ENCODE results near the gene SPEG.

The SPEG gene

GRCh38 chr2:219475697-219476651 is 41.3 kb downstream of the SPEG start:
- TF ChIP-seq GATA3 (IDR thresholded peaks at IDR 0.05; ENCODE audit: low read depth, low read length) (no peak), GATA2 (IDR thresholded peaks at IDR 0.05; ENCODE audit: low read depth, low read length) (no peak)

- TF ChIP-seq GATA3 (IDR thresholded peaks at IDR 0.05; ENCODE audit: low read depth, low read length) (no peak), GATA2 (IDR thresholded peaks at IDR 0.05; ENCODE audit: low read depth, low read length) (no peak)
Measured at GRCh38 chr2:219476652-219477151, 42.1 kb downstream of the SPEG start.

GRCh38 chr2:219477179-219477578 is 42.5 kb downstream of the SPEG start:
- no peak for TF ChIP-seq GATA2 (IDR thresholded peaks at IDR 0.05; ENCODE audit: low read depth, low read length)
- TF ChIP-seq GATA3 (IDR thresholded peaks at IDR 0.05; ENCODE audit: low read depth, low read length), result no peak

DNA sequence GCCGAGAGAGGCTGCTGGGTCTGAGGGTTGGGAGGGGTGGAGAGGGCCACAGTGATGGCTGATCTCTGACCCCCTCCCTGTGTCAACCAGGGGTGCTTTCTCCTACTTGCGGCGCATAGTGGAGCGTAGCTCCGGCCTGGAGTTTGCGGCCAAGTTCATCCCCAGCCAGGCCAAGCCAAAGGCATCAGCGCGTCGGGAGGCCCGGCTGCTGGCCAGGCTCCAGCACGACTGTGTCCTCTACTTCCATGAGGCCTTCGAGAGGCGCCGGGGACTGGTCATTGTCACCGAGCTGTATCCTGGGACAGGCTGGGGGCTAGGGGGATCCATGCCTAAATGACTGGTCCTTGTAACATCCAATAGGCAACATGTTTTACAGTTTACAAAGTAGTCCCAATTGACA is 43.2 kb downstream of the SPEG start:
- TF ChIP-seq GATA3 (IDR thresholded peaks at IDR 0.05; ENCODE audit: low read depth, low read length) (no peak), GATA2 (IDR thresholded peaks at IDR 0.05; ENCODE audit: low read depth, low read length) (no peak)

DNA sequence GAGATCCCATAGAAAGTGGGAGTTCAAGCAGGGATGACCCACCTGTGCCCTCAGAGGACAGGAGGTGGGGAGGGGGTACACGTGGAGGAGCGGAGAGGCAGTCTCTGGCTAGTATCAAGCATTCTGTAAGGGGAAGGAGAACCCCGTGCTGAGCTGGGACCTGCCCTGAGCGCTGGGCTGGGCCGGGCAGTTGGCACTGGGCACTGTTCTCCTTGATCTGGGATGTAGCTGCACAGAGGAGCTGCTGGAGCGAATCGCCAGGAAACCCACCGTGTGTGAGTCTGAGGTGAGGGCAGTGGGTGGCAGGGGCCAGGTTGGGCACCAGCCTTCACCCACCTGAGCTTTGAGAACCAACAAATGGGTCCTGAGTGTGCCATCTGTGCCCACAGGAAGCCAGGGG is 44.3 kb downstream of the SPEG start:
- TF ChIP-seq GATA2 (IDR thresholded peaks at IDR 0.05; ENCODE audit: low read depth, low read length) (no peak), GATA3 (IDR thresholded peaks at IDR 0.05; ENCODE audit: low read depth, low read length) (no peak)

DNA sequence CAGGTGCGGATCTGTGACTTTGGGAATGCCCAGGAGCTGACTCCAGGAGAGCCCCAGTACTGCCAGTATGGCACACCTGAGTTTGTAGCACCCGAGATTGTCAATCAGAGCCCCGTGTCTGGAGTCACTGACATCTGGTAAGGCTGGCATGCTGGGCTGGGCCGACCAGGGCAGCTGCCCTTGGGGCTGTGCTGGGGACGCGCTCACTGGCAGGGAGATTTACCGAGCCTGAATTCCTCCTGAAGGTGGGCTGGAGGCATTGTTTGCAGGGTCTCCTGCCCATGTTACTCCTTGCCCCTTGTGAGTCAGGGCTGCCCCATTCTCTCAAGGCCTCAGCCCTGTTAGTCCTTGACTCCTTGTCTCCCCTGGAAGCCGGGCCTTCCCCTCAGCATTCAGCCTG is 45.4 kb downstream of the SPEG start:
- TF ChIP-seq GATA3 (IDR thresholded peaks at IDR 0.05; ENCODE audit: low read depth, low read length), result no peak
- TF ChIP-seq GATA2 (IDR thresholded peaks at IDR 0.05; ENCODE audit: low read depth, low read length), result no peak

- TF ChIP-seq GATA2 (IDR thresholded peaks at IDR 0.05; ENCODE audit: low read depth, low read length) (no peak), GATA3 (IDR thresholded peaks at IDR 0.05; ENCODE audit: low read depth, low read length) (no peak)
Measured at GRCh38 chr2:219482674-219483405, 48.2 kb downstream of the SPEG start.

DNA sequence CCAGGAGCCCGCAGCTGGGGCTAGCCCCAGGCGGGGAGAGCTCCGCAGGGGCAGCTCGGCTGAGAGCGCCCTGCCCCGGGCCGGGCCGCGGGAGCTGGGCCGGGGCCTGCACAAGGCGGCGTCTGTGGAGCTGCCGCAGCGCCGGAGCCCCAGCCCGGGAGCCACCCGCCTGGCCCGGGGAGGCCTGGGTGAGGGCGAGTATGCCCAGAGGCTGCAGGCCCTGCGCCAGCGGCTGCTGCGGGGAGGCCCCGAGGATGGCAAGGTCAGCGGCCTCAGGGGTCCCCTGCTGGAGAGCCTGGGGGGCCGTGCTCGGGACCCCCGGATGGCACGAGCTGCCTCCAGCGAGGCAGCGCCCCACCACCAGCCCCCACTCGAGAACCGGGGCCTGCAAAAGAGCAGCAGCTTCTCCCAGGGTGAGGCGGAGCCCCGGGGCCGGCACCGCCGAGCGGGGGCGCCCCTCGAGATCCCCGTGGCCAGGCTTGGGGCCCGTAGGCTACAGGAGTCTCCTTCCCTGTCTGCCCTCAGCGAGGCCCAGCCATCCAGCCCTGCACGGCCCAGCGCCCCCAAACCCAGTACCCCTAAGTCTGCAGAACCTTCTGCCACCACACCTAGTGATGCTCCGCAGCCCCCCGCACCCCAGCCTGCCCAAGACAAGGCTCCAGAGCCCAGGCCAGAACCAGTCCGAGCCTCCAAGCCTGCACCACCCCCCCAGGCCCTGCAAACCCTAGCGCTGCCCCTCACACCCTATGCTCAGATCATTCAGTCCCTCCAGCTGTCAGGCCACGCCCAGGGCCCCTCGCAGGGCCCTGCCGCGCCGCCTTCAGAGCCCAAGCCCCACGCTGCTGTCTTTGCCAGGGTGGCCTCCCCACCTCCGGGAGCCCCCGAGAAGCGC is 49.1 kb downstream of the SPEG start:
- TF ChIP-seq GATA2 (IDR thresholded peaks at IDR 0.05; ENCODE audit: low read depth, low read length) (no peak), GATA3 (IDR thresholded peaks at IDR 0.05; ENCODE audit: low read depth, low read length) (no peak)

DNA sequence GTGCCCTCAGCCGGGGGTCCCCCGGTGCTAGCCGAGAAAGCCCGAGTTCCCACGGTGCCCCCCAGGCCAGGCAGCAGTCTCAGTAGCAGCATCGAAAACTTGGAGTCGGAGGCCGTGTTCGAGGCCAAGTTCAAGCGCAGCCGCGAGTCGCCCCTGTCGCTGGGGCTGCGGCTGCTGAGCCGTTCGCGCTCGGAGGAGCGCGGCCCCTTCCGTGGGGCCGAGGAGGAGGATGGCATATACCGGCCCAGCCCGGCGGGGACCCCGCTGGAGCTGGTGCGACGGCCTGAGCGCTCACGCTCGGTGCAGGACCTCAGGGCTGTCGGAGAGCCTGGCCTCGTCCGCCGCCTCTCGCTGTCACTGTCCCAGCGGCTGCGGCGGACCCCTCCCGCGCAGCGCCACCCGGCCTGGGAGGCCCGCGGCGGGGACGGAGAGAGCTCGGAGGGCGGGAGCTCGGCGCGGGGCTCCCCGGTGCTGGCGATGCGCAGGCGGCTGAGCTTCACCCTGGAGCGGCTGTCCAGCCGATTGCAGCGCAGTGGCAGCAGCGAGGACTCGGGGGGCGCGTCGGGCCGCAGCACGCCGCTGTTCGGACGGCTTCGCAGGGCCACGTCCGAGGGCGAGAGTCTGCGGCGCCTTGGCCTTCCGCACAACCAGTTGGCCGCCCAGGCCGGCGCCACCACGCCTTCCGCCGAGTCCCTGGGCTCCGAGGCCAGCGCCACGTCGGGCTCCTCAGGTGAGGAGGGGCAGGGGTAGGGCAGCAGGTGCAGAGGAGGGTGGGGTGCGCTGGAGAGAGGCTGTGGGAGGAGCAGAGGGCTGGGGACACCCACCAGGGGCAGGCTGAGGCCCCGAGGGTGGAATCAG is 49.9 kb downstream of the SPEG start:
- TF ChIP-seq GATA2 (IDR thresholded peaks at IDR 0.05; ENCODE audit: low read depth, low read length), result no peak
- no peak for TF ChIP-seq GATA3 (IDR thresholded peaks at IDR 0.05; ENCODE audit: low read depth, low read length)

DNA sequence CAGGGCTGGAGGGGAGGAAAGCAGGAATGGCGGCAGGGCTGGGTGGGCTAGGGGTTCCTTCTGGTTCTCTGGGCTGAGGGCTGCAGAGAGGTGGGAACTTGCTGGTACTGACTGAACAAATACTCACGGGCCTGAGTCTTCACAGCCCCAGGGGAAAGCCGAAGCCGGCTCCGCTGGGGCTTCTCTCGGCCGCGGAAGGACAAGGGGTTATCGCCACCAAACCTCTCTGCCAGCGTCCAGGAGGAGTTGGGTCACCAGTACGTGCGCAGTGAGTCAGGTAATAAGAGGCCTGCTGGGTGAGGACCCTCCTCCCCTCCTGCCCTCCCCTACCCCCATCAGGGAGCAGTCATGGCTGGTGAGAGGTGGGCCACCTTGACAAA is 50.5 kb downstream of the SPEG start:
- TF ChIP-seq GATA3 (IDR thresholded peaks at IDR 0.05; ENCODE audit: low read depth, low read length), result no peak
- TF ChIP-seq GATA2 (IDR thresholded peaks at IDR 0.05; ENCODE audit: low read depth, low read length), result no peak

- TF ChIP-seq GATA3 (IDR thresholded peaks at IDR 0.05; ENCODE audit: low read depth, low read length), result no peak
- no peak for TF ChIP-seq GATA2 (IDR thresholded peaks at IDR 0.05; ENCODE audit: low read depth, low read length)
Measured at GRCh38 chr2:219486380-219486959, 51.8 kb downstream of the SPEG start.

DNA sequence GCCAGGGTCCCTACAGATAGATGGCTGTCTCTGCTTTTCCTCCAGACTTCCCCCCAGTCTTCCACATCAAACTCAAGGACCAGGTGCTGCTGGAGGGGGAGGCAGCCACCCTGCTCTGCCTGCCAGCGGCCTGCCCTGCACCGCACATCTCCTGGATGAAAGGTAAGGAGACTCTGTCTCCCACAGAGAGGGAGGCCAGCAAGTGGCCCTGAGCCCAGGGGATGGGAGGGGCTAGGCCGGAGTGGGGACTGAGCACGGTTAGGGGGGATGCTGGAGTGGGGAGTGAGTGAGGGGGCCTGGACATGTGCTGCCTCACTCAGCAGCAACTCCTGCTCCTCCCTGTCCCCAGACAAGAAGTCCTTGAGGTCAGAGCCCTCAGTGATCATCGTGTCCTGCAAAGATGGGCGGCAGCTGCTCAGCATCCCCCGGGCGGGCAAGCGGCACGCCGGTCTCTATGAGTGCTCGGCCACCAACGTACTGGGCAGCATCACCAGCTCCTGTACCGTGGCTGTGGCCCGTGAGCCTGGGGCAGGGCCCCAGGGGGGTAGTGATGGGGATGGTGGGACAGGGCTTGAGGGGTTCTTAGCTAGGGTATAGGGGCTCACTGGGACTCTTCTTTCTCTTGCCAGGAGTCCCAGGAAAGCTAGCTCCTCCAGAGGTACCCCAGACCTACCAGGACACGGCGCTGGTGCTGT is 53.7 kb downstream of the SPEG start:
- no peak for TF ChIP-seq GATA3 (IDR thresholded peaks at IDR 0.05; ENCODE audit: low read depth, low read length)
- no peak for TF ChIP-seq GATA2 (IDR thresholded peaks at IDR 0.05; ENCODE audit: low read depth, low read length)
